Myocyte (in vitro differentiated cells): Measurements from ENCODE around the gene MYZAP. TPM values are rescaled to one million over a fixed set of nuclear protein-coding genes. Genes with fewer than 3 reads are reported as not detected.

Experiments used
- DNase-seq: peaks from one replicate; pipeline ENCODE4 v3.0.0-alpha.2; 2012; ENCODE audit warnings: low read depth
- total RNA-seq: library from RNA; depleted of rRNA; stranded (reverse); fragments of >200 nt; gene quantifications from 2 replicates; pipeline ENCODE4 v1.2.3, GENCODE V29; 2014

Gene MYZAP
- total RNA-seq, 1 donor from 2014 or later, result 1.5 TPM

GRCh38 chr15:57562196-57562769, 29.4 kb upstream of the MYZAP start:
- no peak for DNase-seq

- DNase-seq, result no peak
These were observed 28.3 kb upstream of the MYZAP start for GRCh38 chr15:57563416-57563815.

GRCh38 chr15:57565311-57565710, 26.4 kb upstream of the MYZAP start:
- no peak for DNase-seq

GRCh38 chr15:57566834-57567233, 24.9 kb upstream of the MYZAP start:
- DNase-seq, result peak; percentile 21

- DNase-seq, result no peak
These were observed 23.8 kb upstream of the MYZAP start for GRCh38 chr15:57567891-57568290.

- no peak for DNase-seq
These were observed 23.4 kb upstream of the MYZAP start for GRCh38 chr15:57568299-57568698.

- no peak for DNase-seq
These were observed 21.4 kb upstream of the MYZAP start for GRCh38 chr15:57570340-57570739.

GRCh38 chr15:57570994-57571393, 20.7 kb upstream of the MYZAP start:
- no peak for DNase-seq

GRCh38 chr15:57571725-57572124, 20.0 kb upstream of the MYZAP start:
- DNase-seq, result no peak

GRCh38 chr15:57572468-57572867, 19.2 kb upstream of the MYZAP start:
- no peak for DNase-seq

- no peak for DNase-seq
These were observed 18.6 kb upstream of the MYZAP start for GRCh38 chr15:57573151-57573550.

GRCh38 chr15:57575363-57575762, 16.3 kb upstream of the MYZAP start:
- DNase-seq, result no peak

- DNase-seq, result no peak
These were observed 13.3 kb upstream of the MYZAP start for GRCh38 chr15:57578288-57578900.

GRCh38 chr15:57580428-57580827, 11.3 kb upstream of the MYZAP start:
- no peak for DNase-seq

GRCh38 chr15:57580866-57581265, 10.8 kb upstream of the MYZAP start:
- no peak for DNase-seq

GRCh38 chr15:57582090-57582489, 9.6 kb upstream of the MYZAP start:
- DNase-seq, result no peak

GRCh38 chr15:57583282-57583681, 8.4 kb upstream of the MYZAP start:
- no peak for DNase-seq

- no peak for DNase-seq
These were observed 8.0 kb upstream of the MYZAP start for GRCh38 chr15:57583720-57584119.

GRCh38 chr15:57586661-57587424, 4.9 kb upstream of the MYZAP start:
- DNase-seq, result no peak

GRCh38 chr15:57589281-57589680, 2.4 kb upstream of the MYZAP start:
- DNase-seq, result no peak

- DNase-seq, result no peak
These were observed 1.9 kb upstream of the MYZAP start for GRCh38 chr15:57589754-57590153.

GRCh38 chr15:57591237-57591821, 375 bp upstream of the MYZAP start:
- peak; percentile 77 for DNase-seq
